NCI-H774 (cell line): Measurements from ENCODE around the gene FRMPD1.

Experiments
- DNase-seq: peaks from one replicate; lab custom pipeline; 2025; lab: John Stamatoyannopoulos, UW

Gene FRMPD1

DNA sequence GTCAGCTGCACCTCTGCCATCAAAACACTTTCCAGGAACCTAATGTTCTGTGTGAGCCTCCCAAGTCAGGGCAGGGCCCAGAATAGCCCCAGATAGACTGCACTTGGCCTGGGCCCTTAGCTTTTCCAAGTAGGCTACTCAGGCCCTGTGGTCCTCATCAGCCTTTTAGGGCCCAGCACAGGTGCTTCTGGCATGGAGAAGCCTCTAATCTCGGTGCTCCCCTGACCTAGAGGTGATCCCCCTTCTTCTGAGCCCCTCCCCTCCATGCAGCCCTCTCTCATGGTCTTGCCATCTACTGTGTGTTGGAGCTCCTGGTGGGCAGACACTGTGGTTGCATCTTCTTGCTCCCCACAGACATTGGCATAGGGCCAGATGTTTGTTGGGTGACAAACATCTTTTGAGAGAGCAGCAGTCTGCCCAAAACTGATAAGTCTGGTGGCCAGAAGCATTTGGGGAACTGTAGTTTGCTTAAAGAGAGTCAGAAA is 28.1 kb downstream of the FRMPD1 start:
- no peak for DNase-seq

DNA sequence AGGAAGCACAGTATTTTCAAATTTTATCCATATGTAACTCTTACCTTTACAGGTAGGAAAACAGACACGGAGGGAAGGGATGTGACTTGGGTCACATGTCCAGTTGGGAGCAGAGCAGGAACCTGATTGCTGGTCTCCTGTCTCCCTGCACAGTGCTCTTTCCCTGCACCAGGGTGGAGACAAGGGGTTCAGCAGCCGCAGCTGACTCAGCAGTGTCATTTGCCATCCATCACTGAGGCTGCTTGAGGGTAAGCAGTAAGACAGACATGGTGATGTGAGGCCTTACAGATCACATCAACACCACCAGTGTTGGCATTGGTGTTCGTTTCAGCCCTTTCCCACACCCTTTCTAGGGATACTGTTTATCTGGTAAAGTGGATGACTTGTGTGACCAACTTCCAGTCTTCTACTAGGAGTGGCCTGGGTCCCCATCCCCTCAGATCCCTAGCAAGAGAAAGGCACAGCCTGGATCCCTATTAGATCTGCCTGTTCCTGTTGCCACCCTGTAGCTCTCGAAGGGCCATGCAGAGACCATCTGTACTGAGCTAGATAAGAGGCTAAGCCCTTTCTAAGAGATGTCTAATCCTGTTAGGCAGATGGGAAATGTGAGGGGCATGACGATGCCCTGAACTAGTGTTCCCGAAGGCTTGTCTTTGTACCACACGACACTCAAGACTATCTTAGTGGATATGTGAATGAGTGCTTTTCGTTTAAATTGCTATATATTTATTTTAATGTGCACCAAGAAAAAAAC is 29.1 kb downstream of the FRMPD1 start:
- DNase-seq = no peak

DNA sequence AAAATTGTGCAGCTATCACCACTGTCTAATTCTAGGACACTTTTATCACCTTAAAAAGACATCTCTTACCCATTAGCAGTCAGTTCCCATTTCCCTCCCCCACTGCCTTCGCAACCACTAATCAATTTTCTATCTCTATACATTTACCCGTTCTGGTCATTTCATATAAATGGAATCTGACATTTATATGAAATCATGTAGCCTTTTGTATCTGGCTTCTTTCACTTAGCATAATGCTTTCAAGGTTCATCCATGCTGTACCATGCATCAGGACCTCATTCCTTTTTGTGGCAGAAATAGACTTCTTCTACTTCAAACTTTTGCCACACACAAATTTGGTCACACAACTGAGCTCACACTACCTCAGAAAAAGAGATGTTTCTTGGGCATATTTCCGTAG is 32.2 kb downstream of the FRMPD1 start:
- no peak for DNase-seq

DNA sequence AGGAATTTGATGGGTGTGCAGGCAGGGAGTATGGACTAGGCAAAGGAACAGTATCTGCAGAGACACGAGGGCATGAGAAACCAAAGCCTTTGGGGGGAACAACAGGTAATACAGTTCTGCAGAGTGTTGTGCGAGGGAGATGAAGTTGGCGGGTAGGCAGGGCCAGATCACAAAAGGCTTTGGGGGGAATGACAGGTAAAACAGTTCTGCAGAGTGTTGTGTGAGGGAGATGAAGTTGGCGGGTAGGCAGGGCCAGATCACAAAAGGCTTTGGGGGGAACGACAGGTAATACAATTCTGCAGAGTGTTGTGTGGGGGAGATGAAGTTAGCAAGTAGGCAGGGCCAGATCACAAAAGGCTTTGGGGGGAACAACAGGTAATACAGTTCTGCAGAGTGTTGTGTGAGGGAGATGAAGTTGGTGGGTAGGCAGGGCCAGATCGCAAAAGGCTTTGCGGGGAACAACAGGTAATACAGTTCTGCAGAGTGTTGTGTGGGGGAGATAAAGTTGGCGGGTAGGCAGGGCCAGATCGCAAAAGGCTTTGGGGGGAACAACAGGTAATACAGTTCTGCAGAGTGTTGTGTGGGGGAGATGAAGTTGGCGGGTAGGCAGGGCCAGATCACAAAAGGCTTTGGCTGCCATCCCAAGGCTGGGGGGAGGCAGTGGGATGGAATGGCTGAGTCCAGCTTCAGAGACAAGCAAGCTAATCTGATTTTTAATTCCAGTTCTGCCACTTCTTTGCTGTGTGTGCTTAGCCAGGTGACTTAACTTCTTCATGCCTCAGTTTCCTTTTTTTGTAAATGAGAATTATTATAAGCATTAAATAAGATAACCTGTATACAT is 33.0 kb downstream of the FRMPD1 start:
- no peak for DNase-seq

DNA sequence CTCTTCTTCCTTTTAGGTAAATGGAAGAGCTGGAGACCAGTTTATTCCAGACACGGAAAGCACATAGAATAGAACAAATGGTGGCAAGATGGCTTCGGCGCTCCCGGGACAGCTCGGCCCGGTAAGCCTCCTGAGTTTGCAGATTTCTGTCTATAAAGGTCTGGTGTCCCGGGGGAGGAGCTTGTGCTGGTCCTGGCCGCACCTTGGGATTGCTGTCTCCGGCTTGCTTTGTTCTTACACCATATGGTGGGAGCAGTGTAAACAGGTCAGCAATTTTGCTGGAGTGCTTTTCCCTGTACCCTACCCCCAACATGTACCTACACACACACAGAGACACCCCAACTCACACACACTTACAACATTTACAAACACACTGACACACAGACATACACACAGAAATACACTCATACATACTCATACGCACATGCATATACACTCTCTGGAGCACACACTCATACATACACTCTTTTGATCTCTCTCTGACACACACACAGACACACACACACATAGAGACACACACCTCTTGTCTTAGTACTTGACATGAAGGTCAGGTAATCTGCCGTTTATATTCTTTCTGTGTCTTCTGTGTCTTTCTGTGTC is 42.0 kb downstream of the FRMPD1 start:
- DNase-seq = no peak

DNA sequence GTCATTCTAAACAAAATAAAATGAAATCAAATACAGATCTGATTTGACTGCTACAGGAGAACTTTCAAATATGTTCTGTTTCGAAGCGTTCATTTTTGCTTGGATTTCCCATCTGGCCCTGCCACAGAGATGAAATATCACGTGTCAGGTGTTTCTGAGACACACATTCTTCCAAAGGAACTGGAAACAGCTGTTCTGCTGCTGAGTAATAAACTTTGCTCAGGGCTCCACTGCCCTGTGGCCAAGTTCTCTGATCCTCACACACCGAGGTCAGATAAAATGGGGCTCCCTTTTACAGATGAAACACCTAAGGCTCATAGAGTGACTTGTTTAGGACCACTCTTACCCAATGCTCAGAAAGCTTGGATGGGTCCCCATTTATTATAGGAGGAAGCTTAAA is 42.5 kb downstream of the FRMPD1 start:
- DNase-seq = no peak

DNA sequence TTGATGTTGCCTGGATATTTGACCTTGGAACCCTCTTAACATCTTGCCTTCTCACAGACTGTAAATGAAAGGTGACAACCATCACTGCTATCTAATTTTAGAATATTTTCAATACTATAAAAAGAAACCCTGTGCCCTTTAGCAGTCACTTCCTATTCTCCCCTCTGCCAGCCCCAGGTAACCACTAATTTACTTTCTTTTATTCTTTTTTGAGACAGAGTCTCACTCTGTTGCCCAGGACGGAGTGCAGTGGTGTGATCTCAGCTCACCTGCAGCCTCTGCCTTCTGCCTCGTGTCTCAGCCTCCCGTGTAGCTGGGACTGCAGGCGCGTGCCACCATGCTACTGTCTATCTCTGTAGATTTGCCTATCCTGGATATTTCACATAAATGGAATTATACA is 43.6 kb downstream of the FRMPD1 start:
- no peak for DNase-seq

DNA sequence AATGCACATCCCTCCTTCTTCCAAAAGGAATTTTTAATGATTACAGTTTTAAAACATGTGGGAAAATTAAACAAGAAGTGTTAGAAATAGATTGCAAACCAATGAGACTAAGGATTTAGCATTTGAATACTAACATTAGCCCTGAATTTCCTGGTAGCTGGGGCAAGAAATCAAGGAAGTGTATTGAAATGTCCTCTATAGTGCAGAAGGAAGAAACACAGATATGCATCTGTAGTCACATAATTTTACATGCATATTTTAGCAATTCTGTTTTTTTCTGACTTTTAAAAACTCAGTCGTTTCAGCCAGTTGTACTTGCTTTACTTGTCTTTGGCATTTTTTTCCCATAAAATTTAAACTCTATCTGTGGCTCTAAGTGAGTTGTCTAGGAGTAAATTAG is 45.8 kb downstream of the FRMPD1 start:
- DNase-seq = no peak

DNA sequence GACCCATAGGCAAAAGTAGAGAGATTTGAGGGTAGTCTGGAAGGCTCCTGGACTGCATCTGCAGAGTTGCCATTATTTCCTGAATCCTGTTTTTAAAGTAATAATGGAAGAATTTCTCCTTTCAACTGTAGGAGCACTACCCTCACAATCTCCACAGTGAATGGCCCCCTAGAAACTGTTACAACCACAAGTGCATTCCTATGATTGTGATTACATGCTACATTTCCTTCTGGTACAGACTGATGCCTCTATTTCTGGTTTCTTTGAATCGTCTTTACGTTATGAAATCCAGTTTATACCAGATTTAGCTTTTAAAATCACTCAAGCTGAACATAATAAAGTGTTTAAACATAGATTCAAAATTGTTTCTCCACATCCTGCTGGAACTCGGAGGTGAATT is 49.4 kb downstream of the FRMPD1 start:
- no peak for DNase-seq

DNA sequence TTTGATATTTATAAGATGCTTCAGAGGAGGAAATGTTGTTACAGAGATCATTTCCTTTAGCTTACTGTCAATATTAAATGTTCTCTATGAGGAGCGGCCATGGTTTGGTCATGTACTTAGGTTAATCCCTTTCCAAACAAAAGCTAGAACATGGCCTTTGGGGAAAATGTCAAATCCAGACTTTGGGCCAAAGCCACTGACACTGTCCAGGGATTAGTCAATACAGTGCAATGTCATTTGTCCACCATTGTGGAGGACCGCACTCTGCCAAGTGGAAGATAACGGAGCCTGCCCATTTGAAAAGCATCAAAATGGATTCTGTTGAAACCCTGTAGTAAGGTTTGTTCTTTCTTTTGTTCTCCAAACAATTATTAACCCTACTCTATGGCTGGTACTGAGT is 50.1 kb downstream of the FRMPD1 start:
- DNase-seq = no peak

DNA sequence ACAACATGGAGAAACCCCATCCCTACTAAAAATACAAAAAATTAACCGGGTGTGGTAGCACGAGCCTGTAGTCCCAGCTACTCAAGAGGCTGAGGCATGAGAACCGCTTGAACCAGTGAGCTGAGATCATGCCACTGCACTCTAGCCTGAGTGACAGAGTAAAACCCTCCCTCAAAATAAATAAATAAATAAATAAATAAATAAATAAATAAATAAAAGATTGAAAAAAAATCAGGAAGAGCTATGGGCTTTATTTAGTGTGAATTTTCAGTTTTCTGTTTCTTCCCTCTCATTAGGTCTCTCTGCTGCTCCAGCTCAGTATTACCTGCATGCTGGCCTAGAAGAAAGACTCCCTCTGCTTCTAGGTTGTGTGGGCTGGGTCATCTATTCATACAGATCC is 55.0 kb downstream of the FRMPD1 start:
- no peak for DNase-seq

DNA sequence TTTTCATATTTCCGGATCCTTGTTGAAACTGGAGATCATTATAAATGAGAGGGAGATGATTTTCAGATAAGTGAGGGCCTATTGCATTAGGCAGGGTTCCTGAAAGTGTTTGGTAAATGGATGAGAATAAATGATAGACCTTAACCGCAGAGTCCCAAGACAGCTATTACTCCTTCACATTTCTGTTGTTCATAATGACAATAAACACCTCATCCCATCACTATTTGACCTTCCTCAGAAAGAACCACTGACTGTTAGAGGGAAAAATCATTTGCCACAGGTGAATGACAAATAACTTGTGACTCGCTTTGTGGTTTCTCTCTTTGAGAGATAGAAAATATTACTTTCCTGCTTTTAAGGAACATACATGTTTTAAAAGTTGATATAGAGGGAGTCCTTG is 55.5 kb downstream of the FRMPD1 start:
- DNase-seq = no peak

DNA sequence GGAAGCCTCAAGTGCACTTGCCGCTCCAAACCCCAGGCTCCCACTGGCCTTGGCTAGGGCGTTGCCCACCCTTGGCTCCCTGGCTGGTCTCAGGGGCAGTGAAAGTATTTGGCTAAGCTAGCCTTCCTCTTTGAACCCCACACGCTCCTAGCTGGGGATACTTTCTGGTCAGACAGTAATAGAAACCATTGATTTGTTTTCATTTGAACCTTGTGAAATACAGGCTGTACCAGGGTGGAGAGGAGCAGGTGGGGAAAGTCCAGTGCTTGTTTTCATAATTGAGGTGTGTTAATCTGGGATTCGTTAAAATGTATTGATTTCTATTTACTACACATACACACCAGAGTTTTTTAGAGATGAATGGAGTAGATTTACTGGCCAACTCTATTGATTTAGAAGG is 57.0 kb downstream of the FRMPD1 start:
- no peak for DNase-seq

DNA sequence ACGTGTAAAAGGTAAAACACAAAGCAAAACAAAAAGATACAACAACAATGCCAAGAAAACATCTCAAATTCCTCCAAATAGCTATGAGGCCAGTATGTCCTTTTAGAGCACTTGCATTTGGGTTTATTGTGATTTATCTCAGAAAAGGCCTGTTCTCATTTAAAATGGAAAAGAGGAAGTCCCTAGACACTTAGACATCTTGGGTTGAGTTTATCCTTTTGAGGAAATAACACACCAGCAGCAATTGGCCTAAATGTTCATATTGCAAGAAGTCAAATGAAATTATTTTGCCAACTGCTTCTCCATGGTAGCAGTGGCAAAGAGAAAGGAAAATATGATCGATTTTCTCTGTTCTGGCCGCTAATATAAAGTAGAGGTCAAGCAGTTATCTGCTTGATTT is 59.3 kb downstream of the FRMPD1 start:
- no peak for DNase-seq

DNA sequence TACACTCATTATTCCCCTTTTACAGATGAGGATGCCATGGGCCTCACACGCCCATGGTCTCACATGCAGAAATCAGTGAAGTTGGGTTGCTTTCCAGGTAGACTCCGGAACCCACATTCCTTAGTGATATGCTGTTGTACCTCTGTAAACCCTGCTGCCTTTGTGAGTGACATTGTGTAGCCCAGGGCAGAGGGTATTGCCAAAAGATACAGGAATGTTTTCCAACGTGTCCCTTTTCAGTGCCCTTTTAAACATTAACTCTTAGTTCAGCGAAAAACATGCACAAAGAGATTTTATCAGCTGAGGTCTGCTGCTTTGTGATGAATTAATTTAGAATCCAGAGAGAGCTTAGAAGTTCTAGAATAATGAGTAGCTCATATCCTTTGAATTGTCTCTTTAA is 64.5 kb downstream of the FRMPD1 start:
- no peak for DNase-seq

DNA sequence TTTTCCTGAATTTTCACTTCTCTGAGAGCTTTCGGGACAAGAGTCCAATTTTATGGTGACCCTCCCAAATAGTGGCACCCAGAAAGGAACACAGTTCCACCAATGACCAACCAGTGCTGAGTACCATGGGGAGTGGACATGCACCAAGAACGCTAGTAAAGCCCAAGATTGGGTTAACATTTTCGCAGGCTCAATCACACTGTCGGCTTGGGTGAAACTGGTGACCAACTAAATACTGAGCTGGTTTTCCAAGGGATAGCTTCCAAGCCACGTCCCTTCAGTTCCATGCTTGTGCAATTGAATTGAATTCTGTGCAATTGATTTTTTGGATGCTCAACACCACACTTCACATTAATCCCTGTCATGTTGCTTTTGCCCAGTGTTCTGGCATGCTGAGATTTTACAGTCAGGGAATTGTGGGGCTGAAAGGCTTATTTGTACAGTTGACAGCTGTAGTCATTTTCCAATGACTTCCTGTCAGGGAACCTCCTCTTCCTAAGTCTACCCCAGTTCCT is 65.3 kb downstream of the FRMPD1 start:
- DNase-seq = no peak

DNA sequence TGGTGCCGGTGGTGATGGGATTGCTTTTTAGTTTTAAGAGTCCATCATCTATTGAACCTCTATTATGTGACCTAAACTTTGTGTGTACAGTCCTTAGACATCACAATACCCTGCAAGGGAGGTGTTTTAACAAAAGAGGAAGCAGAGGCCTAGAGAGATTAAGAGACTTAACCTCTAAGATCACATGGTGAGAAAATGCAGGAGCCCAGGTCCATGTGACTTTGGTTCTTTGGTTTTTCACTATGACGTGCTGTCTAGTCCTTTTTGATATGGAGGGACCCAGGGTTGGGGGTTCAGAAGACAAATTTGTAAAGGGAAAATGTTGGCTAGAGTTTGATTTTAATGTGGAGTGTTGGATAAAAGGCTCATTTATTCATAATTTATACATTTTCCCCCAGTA is 68.8 kb downstream of the FRMPD1 start:
- DNase-seq = no peak

DNA sequence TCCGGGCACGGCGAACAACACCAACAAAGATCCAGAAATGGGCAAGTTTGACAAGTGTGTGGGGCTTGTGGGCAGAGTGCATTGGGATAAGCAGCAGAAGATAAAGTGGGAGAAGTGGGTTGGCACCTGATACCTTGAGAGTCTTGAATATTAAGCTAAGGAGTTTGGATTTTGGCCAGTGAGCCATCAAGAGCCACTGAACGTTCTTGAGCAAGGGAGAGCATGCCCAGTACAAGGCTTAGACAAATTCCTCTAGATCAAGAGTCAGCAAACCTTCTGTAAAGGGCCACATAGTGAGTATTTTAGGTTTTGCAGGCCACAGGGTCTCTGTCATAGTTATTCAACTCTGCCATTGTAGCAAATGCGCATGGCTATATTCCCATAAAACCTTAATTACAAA is 76.3 kb downstream of the FRMPD1 start:
- no peak for DNase-seq

DNA sequence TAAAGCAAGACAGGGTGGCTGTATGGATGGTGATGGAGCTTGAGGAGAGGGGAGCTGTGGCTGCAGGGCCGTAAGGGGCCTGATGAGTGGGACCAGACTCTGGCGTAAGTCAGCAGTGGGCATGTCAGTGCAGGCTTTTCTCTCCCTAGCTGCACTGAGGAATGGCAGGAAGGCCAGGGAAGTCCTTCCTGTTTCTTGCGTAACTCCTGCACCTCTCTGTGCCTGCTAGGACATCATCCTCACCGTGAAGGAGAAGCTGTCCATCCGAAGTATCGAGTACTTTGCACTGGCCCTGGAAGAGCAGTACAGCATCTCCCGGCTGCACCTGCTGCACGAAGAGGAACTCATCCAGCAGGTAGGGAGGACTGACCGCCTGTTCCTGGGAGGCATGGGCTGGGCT is 78.7 kb downstream of the FRMPD1 start:
- DNase-seq = no peak

DNA sequence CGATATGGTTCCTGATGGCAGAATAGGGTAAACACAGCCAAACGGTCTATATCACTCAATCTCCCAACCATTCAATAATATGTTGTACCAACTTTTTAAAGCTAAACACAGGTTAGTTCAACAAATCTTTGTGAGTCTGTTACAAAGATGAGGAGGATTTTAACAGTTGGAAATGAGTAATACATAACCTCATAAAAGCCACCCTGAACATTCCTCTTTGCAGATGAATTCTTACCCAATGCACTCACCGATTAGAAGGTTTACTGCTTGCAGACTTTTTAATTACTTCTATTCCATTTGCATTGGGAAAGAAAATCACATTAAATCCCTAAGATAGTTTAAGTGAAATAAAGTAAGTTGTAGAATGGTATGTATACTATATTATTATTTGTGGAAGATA is 79.5 kb downstream of the FRMPD1 start:
- no peak for DNase-seq

DNA sequence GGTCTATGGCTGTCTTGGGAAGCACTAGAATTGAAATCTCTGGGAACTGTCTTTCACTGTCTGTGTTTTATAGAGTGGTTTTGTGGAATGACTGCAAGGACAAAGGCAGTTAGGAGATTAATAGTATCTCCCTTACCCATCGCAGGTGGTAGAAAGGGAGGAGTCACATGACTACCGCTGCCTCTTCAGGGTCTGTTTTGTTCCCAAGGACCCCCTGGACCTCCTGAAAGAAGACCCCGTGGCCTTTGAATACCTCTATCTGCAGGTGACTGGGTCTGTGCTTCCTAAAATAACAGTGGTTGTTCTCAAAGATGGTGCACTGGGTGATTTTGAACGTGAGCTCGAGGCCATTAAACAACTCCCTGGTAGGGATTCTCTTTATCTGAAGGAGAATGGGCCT is 80.1 kb downstream of the FRMPD1 start:
- DNase-seq = no peak

DNA sequence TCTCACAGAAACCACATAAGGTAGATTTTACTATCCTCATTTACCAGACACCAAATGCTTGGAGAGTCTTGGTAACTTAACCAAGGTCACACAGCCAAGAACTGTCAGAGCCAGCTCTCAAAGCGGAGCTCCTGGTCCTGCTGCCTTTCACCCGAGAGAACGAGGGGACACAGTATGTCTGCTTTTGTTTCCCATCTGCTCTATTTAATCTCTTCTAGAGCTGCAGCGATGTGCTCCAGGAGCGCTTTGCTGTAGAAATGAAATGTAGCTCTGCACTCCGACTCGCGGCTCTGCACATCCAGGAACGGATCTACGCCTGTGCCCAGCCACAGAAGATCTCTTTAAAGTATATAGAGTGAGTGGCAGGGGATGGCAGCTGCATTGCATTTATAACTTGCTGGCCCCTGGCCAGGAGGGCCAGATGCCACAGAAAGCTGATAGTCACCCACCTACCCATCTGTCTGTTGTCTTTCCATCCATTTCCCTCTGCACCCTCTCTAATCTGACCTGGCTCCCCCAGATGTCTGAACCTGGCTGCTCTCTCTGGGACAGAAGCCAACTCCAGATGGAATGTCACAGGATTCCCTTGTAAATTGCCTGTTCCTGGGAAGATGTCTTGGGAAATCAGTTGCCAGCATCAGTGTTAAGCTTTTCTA is 81.5 kb downstream of the FRMPD1 start:
- DNase-seq = no peak
